ENCODE results near the gene DNAJC9. TPM values are rescaled to one million over a fixed set of nuclear protein-coding genes. Genes with fewer than 3 reads are reported as not detected.
A peak's percentile ranks its signal among the peaks of the same experiment; 100 is the strongest.
"Not testable (repeated sequence)": the region's sequence is repeated elsewhere in the genome, so short reads cannot be mapped to it uniquely, and the experiment has no call there.

The DNAJC9 gene
- 17.2 TPM for total RNA-seq

GRCh38 chr10:73246646-73247508, at the start of gene DNAJC9:
Gene DNAJC9 (minus strand): TSS chr10:73247255. CDS start chr10:73247189, 66 bp downstream.
- peak; percentile 93 for DNase-seq

GRCh38 chr10:73293461-73293860, 46.4 kb upstream of the DNAJC9 start:
- DNase-seq = no peak

- DNase-seq = no peak
Observed at GRCh38 chr10:73289958-73290357, 42.9 kb upstream of the DNAJC9 start.

GRCh38 chr10:73287441-73287840, 40.4 kb upstream of the DNAJC9 start:
- no peak for DNase-seq

- no peak for DNase-seq
Observed at GRCh38 chr10:73281097-73281496, 34.0 kb upstream of the DNAJC9 start.

GRCh38 chr10:73264423-73264822, 17.4 kb upstream of the DNAJC9 start:
- DNase-seq = no peak

- no peak for DNase-seq
Observed at GRCh38 chr10:73263693-73264347, 16.8 kb upstream of the DNAJC9 start.

GRCh38 chr10:73262880-73263555, 16.0 kb upstream of the DNAJC9 start:
- DNase-seq = no peak

- no peak for DNase-seq
Observed at GRCh38 chr10:73262105-73262730, 15.2 kb upstream of the DNAJC9 start.

- DNase-seq = no peak
Observed at GRCh38 chr10:73261362-73261995, 14.4 kb upstream of the DNAJC9 start.

- DNase-seq = not testable (repeated sequence)
Observed at GRCh38 chr10:73258612-73259011, 11.6 kb upstream of the DNAJC9 start.

- no peak for DNase-seq
Observed at GRCh38 chr10:73253225-73253555, 6.1 kb upstream of the DNAJC9 start.

- DNase-seq = peak; percentile 96
Observed at GRCh38 chr10:73252445-73253224, 5.6 kb upstream of the DNAJC9 start, which contains the start of gene MRPS16. Gene MRPS16 (minus strand): TSS chr10:73252644. CDS start chr10:73252482, 162 bp downstream.

GRCh38 chr10:73251683-73252444, 4.8 kb upstream of the DNAJC9 start:
- no peak for DNase-seq

- DNase-seq = no peak
Observed at GRCh38 chr10:73248259-73248724, 1.2 kb upstream of the DNAJC9 start.

GRCh38 chr10:73247509-73248258, 629 bp upstream of the DNAJC9 start:
- DNase-seq = no peak

- no peak for DNase-seq
Observed at GRCh38 chr10:73246322-73246645, 771 bp downstream of the DNAJC9 start.

- DNase-seq = no peak
Observed at GRCh38 chr10:73244866-73245477, 2.1 kb downstream of the DNAJC9 start.

- DNase-seq = no peak
Observed at GRCh38 chr10:73239908-73240307, 7.1 kb downstream of the DNAJC9 start.
